H9 (cell line): Measurements from ENCODE around the gene OGFOD3. TPM values are rescaled to one million over a fixed set of nuclear protein-coding genes. Genes with fewer than 3 reads are reported as not detected.

ENCODE experiments used
- DNase-seq: peaks from one replicate; pipeline ENCODE4 v3.0.0-alpha.2; 2017
- H2AFZ ChIP-seq: one replicate; pipeline ENCODE4 v1.6.1; 2013; ENCODE audit warnings: mild to moderate bottlenecking, low read length, control low read depth, moderate library complexity
- H2AK5ac ChIP-seq: 2 replicates; pipeline ENCODE4 v1.6.1; 2013; ENCODE audit warnings: low read length, control low read depth, mixed read lengths; ENCODE audit not compliant: insufficient read length
- H2BK120ac ChIP-seq: one replicate; pipeline ENCODE4 v1.6.1; 2013; ENCODE audit warnings: low read depth, mild to moderate bottlenecking, low read length, control low read depth, inconsistent platforms; ENCODE audit not compliant: poor library complexity, severe bottlenecking
- H2BK12ac ChIP-seq: 2 replicates; pipeline ENCODE4 v1.6.1; 2013; ENCODE audit warnings: low read length, control low read depth, mixed read lengths, low read depth; ENCODE audit not compliant: insufficient read length
- H2BK15ac ChIP-seq: 2 replicates; pipeline ENCODE4 v1.6.1; 2013; ENCODE audit warnings: low read depth, low read length, control low read depth
- H2BK20ac ChIP-seq: one replicate; pipeline ENCODE4 v1.6.1; 2013; ENCODE audit warnings: low read depth, mild to moderate bottlenecking, low read length, control low read depth, inconsistent platforms; ENCODE audit not compliant: poor library complexity, severe bottlenecking
- H2BK5ac ChIP-seq: 2 replicates; pipeline ENCODE4 v1.6.1; 2013; ENCODE audit warnings: low read length, control low read depth, mixed read lengths; ENCODE audit not compliant: insufficient read length
- H3K14ac ChIP-seq: 2 replicates; pipeline ENCODE4 v1.6.1; 2013; ENCODE audit warnings: low read length, control low read depth; ENCODE audit not compliant: insufficient read depth
- H3K18ac ChIP-seq: 2 replicates; pipeline ENCODE4 v1.6.1; 2013; ENCODE audit warnings: low read depth, mild to moderate bottlenecking, mixed read lengths, low read length, control low read depth; ENCODE audit not compliant: insufficient read length
- H3K23ac ChIP-seq: 2 replicates; pipeline ENCODE4 v1.6.1; 2013; ENCODE audit warnings: low read length, control low read depth, mixed read lengths, low read depth; ENCODE audit not compliant: insufficient read length
- H3K23me2 ChIP-seq: 2 replicates; pipeline ENCODE4 v1.6.1; 2013; ENCODE audit warnings: low read depth, mild to moderate bottlenecking, mixed read lengths, low read length, control low read depth; ENCODE audit not compliant: insufficient read length, poor library complexity, severe bottlenecking
- H3K27ac ChIP-seq: 2 replicates; pipeline ENCODE4 v1.5.1; 2013; ENCODE audit warnings: low read length, control low read depth, mixed read lengths, low read depth; ENCODE audit not compliant: insufficient read length
- H3K27me3 ChIP-seq: 2 replicates; pipeline ENCODE4 v1.6.1; 2013; ENCODE audit warnings: low read length, control low read depth, inconsistent platforms; ENCODE audit not compliant: insufficient read depth
- H3K4ac ChIP-seq: 2 replicates; pipeline ENCODE4 v1.6.1; 2013; ENCODE audit warnings: low read depth, mild to moderate bottlenecking, control low read depth, inconsistent platforms, low read length, moderate library complexity
- H3K4me1 ChIP-seq: 2 replicates; pipeline ENCODE4 v1.6.1; 2013; ENCODE audit warnings: low read length, control low read depth, inconsistent platforms; ENCODE audit not compliant: insufficient read depth
- H3K4me2 ChIP-seq: 2 replicates; pipeline ENCODE4 v1.6.1; 2013; ENCODE audit warnings: low read length, control low read depth, mixed read lengths; ENCODE audit not compliant: insufficient read length, insufficient read depth
- H3K56ac ChIP-seq: 2 replicates; pipeline ENCODE4 v1.6.1; 2013; ENCODE audit warnings: low read depth, mild to moderate bottlenecking, mixed read lengths, low read length, control low read depth; ENCODE audit not compliant: insufficient read length
- H3K79me1 ChIP-seq: 2 replicates; pipeline ENCODE4 v1.6.1; 2013; ENCODE audit warnings: low read depth, mild to moderate bottlenecking, moderate library complexity, low read length, control low read depth, inconsistent platforms; ENCODE audit not compliant: insufficient read depth, poor library complexity, severe bottlenecking
- H3K79me2 ChIP-seq: 2 replicates; pipeline ENCODE4 v1.6.1; 2013; ENCODE audit warnings: low read length, control low read depth, inconsistent platforms; ENCODE audit not compliant: insufficient read depth
- H3K9ac ChIP-seq: 2 replicates; pipeline ENCODE4 v1.6.1; 2013; ENCODE audit warnings: low read length, control low read depth, mixed read lengths; ENCODE audit not compliant: insufficient read length; ENCODE audit errors: extremely low read depth
- H3K9me3 ChIP-seq: one replicate; pipeline ENCODE4 v1.6.1; 2013; ENCODE audit warnings: low read depth, low read length, inconsistent platforms; ENCODE audit not compliant: control insufficient read depth
- H3T11ph ChIP-seq: one replicate; pipeline ENCODE4 v1.6.1; 2013; ENCODE audit warnings: mild to moderate bottlenecking, low read length, control low read depth, inconsistent platforms
- H4K20me1 ChIP-seq: one replicate; pipeline ENCODE4 v1.6.1; 2013; ENCODE audit not compliant: control insufficient read depth, insufficient read length, insufficient read depth
- H4K5ac ChIP-seq: 2 replicates; pipeline ENCODE4 v1.6.1; 2013; ENCODE audit warnings: low read depth, mild to moderate bottlenecking, mixed read lengths, low read length, control low read depth; ENCODE audit not compliant: insufficient read length
- H4K8ac ChIP-seq: replicated peaks from 2 replicates; pipeline ENCODE4 v1.6.1; 2013; ENCODE audit warnings: low read length, control low read depth, mixed read lengths, low read depth; ENCODE audit not compliant: insufficient read length
- H4K91ac ChIP-seq: 2 replicates; pipeline ENCODE4 v1.6.1; 2013; ENCODE audit warnings: low read depth, mild to moderate bottlenecking, moderate library complexity, mixed read lengths, low read length, control low read depth; ENCODE audit not compliant: insufficient read length
- H3K27ac Mint-ChIP-seq, 3 experiments: 2 replicates in 2 of 3; 3 replicates in 1 of 3; pipeline ENCODE4 v1.8.0; 2020 to 2021; ENCODE audit warnings: mixed read lengths in 3 of 3, mild to moderate bottlenecking in 1 of 3, moderate library complexity in 1 of 3
- H3K27me3 Mint-ChIP-seq: 2 replicates; pipeline ENCODE4 v1.8.0; 2021; ENCODE audit warnings: low read depth, mild to moderate bottlenecking, moderate library complexity, mixed read lengths
- H3K36me3 Mint-ChIP-seq, 3 experiments: 2 replicates in 2 of 3; 3 replicates in 1 of 3; pipeline ENCODE4 v1.8.0; 2020 to 2021; ENCODE audit warnings: low read depth in 3 of 3, mixed read lengths in 3 of 3; ENCODE audit not compliant: insufficient read depth in 1 of 3
- H3K4me1 Mint-ChIP-seq, 2 experiments: 2 replicates each; pipeline ENCODE4 v1.8.0; 2020; ENCODE audit warnings: mixed read lengths in 2 of 2
- H3K4me3 Mint-ChIP-seq, 2 experiments: 2 replicates in 1 of 2; 3 replicates in 1 of 2; pipeline ENCODE4 v1.8.0; 2020 to 2021; ENCODE audit warnings: mild to moderate bottlenecking in 2 of 2, mixed read lengths in 2 of 2, moderate library complexity in 1 of 2
- H3K9me3 Mint-ChIP-seq, 2 experiments: 2 replicates in 1 of 2; 3 replicates in 1 of 2; pipeline ENCODE4 v1.8.0; 2020; ENCODE audit warnings: mild to moderate bottlenecking in 2 of 2, mixed read lengths in 2 of 2, moderate library complexity in 1 of 2
- WGBS: extraction: QIAGEN DNeasy Blood & Tissue Kit; methylation state at CpG from one replicate; pipeline ENCODE4 v1.1.7; 2013; ENCODE audit warnings: missing lambda C conversion rate, low lambda C conversion rate, mixed read lengths; ENCODE audit not compliant: insufficient read length; ENCODE audit errors: extremely low coverage; 5-methylcytosine and 5-hydroxymethylcytosine counted together
- total RNA-seq: library from RNA; stranded (reverse); gene quantifications from 2 replicates; pipeline ENCODE4 v1.2.1, GENCODE V29; 2021
- TF ChIP-seq, protein P1 (sequence below): fragments of 200-600 bp; sonication (generic); conservative IDR thresholded peaks from 3 replicates; pipeline ENCODE4 v1.8.0; 2021; ENCODE audit warnings: antibody characterized with exemption, mild to moderate bottlenecking

OGFOD3 gene
- total RNA-seq, 1 experiment from 2014 or later = 27.8 TPM

DNA sequence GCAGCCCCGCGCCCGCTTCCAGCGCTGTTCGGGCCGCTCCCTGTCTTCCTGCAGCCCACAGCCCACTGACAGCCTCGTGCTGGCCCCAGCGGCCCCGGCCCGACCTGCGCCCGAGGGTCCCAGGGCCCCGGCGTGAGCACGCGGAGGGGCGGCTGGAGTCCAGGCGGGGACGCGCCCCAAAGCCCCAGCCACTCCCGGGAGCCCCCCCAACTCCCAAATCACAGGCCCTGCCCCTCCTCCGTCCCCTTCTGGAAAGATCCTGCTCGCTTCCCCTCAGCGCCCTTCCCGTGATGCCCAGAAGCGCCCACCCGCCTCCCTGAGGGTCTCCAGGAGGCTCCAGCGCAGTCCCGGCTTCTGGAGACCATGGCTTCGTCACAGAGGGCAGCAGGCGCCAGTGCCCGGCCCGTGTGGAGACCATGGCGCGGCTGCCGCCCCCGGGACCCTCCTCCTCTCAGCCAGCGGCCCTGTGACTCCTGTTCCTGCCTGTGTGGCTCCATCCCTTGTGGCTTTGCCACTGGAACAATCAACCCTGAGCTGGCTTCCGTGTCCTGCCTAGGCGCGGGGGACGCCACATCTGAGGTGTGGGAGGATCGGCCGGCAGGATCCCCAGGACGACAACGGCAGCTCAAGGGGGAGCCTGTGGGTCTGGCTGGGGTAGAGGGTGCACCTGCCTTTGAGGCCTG is 42.9 kb downstream of the OGFOD3 start:
- H3K27ac Mint-ChIP-seq = no peak overlapping the region
- H3K36me3 Mint-ChIP-seq = no peaks in the 10 kb centered on the region
- Histone ChIP-seq H2AFZ (no peak overlapping the region), H2BK20ac (no peak overlapping the region), H2BK5ac (no peak overlapping the region), H3K4me1 (no peaks in the 10 kb centered on the region; the same call in 1 of the 2 replicates), H3K56ac (no peak overlapping the region), H3K9me3 (no peaks in the 10 kb centered on the region), H3K14ac (no peak overlapping the region; the same call in 1 of the 2 replicates), H3K9ac (no peak overlapping the region), H3T11ph (no peak overlapping the region), H3K27me3 (peaks cover 14% of the 10 kb centered on the region), H3K23me2 (peaks cover 7% of the 10 kb centered on the region), H4K5ac (no peak overlapping the region), H3K18ac (no peak overlapping the region), H3K79me1 (no peaks in the 10 kb centered on the region), H3K79me2 (no peaks in the 10 kb centered on the region), H2BK120ac (no peak overlapping the region), H4K91ac (no peak overlapping the region), H2BK15ac (peak overlapping the region; percentile 95), H2AK5ac (no peak overlapping the region), H3K4me2 (no peak overlapping the region), H2BK12ac (no peak overlapping the region), H3K23ac (no peak overlapping the region), H4K20me1 (no peaks in the 10 kb centered on the region), H3K27ac (no peak overlapping the region), H4K8ac (no peak overlapping the region), H3K4ac (no peak overlapping the region)
- no peak for DNase-seq
- no peak overlapping the region for H3K4me3 Mint-ChIP-seq
- no peaks in the 10 kb centered on the region; a peak in 1 of 5 replicates for H3K9me3 Mint-ChIP-seq
- WGBS = no CpG with 5 or more reads among the region's 46 CpGs
- TF ChIP-seq, protein P1, sequence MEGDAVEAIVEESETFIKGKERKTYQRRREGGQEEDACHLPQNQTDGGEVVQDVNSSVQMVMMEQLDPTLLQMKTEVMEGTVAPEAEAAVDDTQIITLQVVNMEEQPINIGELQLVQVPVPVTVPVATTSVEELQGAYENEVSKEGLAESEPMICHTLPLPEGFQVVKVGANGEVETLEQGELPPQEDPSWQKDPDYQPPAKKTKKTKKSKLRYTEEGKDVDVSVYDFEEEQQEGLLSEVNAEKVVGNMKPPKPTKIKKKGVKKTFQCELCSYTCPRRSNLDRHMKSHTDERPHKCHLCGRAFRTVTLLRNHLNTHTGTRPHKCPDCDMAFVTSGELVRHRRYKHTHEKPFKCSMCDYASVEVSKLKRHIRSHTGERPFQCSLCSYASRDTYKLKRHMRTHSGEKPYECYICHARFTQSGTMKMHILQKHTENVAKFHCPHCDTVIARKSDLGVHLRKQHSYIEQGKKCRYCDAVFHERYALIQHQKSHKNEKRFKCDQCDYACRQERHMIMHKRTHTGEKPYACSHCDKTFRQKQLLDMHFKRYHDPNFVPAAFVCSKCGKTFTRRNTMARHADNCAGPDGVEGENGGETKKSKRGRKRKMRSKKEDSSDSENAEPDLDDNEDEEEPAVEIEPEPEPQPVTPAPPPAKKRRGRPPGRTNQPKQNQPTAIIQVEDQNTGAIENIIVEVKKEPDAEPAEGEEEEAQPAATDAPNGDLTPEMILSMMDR = no peak
- H3K4me1 Mint-ChIP-seq = peaks cover 3 to 13% of the 10 kb centered on the region in 2 experiments
- H3K27me3 Mint-ChIP-seq = peaks cover 34% of the 10 kb centered on the region
